ENCODE measurements around the gene CCDC188.

CCDC188 gene

DNA sequence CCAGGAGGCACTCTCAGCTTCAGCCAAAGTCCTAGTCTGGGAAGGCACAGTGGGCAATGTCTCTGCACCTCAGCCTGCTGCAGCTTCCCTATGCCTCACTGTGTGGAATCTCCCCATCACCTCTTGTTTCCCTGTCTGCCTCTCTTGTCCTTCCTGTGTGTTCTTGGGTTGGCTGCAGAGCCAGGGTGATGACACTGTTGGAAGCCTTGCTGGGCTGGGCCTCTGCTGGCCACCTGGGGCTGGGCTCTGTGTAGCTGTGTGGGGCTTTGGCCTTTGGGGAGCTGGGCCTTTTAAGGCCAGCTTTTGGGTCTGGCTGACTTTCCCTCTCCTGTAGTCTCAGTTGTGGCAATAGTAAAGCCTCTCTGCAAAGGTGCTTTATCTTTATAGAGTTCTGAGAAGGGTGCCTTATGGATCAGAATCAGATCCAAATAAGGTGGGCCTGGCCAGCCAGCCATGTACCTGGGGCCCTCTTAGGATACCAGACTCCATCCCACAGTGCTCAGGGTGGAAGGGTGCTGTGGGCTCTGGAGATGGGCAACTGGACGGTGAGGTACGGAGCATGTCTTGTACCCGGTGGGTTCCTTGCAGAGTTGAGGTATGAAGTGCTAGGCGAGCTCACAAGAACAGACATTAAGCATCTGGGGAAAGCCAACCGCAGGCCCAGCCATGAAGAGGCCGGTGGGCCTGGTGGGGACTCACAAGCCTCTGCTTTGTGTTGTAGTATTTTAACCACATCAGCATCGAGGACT is 45.2 kb downstream of the CCDC188 start:
- no peak for DNase-seq (ENCODE audit: low read depth)

DNA sequence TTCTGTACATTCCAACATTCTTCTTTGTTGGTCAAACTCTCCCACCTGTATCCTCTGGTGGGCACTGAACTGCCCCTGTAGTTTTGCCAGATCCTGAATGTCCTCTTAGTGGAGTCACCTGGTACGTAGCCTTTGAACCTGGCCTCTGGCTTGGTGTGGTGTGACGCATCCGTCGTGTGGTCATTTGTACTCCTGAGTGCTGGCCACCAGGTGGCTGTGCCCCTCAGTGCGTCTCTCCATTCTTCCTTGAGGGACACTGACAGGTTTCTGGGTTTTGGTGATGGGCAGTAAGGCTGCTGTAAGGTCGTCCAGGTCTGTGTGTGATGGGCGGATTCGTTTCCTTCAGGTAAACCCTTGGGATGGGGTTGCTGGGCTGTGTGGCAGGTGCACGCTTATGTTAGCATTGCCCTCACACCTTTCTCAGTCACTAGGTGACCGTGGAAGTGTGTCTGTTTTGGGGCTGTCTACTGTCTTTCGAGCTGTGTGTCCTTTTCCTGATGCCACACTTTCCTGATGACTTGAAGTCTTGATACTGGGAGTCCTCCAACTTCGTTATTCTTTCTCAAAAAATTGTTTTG is 48.6 kb downstream of the CCDC188 start:
- DNase-seq (ENCODE audit: low read depth) = no peak

DNA sequence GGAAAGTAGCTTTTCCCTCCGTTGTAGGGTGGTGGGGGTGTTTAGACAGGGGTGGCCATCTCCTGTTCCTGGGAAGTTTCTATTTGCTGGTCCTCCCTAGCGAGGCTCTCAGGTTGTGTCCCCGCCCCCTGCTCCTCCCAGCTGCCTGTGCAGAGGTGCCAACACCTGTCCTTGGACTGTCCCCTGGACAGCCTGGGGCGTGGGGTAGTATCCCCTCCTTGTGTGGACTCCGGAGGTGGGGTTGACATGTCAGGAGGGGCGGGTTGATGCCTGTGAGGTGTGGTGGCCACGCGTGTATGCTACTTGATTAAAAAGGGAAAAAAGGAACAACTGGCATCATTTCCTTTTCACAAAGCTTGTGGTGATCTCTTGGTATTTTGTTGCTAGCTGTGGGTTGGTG is 49.2 kb downstream of the CCDC188 start:
- no peak for DNase-seq (ENCODE audit: low read depth)

DNA sequence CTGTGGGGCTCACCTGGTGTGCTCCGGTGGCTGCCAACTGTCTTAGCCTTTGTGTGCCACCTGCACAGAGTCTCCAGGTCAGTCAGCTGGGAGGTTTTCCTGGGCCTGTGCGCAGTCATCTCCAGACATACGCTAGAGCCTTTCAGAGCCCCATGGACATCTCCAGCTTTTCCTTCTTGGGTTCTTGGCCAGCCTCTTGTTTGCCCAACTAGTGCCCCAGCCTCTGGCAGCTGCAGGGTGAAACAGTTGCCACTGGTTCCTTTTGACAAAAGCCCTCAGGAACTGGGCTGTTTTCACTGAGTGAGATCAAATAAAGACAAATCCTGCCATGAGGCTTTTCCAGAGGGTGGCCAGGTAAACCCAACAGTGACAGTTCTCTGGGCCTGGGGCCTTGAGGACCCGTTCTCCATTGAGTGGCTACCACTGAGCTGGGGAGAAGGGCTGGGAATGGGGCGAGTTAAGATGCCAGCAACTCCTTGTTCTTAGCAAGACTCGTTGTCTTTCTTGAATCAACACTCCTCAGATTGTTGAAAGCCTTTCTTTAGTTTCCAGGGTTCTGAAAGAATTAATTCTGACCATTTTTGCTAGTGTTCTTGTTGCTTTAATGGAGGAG is 51.6 kb downstream of the CCDC188 start:
- no peak for DNase-seq (ENCODE audit: low read depth)

Data from T-helper 22 cell (primary cell).